Left hindlimb (tissue), 1 donor: ENCODE measurements around the gene RNF141.

Source experiments
- DNase-seq: peaks from one replicate; pipeline ENCODE4 v3.0.0-alpha.2; 2018

Gene RNF141

GRCh38 chr11:10558288-10558687 lies 17.3 kb upstream of the RNF141 start:
- no peak for DNase-seq

GRCh38 chr11:10556590-10556989 lies 15.6 kb upstream of the RNF141 start:
- no peak for DNase-seq

- no peak for DNase-seq
Observed at GRCh38 chr11:10551845-10552352, 10.9 kb upstream of the RNF141 start.

GRCh38 chr11:10551290-10551592 lies 10.3 kb upstream of the RNF141 start:
- no peak for DNase-seq

GRCh38 chr11:10550503-10551289 lies 9.7 kb upstream of the RNF141 start:
- no peak for DNase-seq

- no peak for DNase-seq
Observed at GRCh38 chr11:10544491-10545465, 3.8 kb upstream of the RNF141 start.

GRCh38 chr11:10543782-10544181 lies 2.8 kb upstream of the RNF141 start:
- no peak for DNase-seq

GRCh38 chr11:10542776-10543175 lies 1.8 kb upstream of the RNF141 start:
- no peak for DNase-seq

- no peak for DNase-seq
Observed at GRCh38 chr11:10541561-10541930, 559 bp upstream of the RNF141 start.

GRCh38 chr11:10540546-10540914 lies 457 bp downstream of the RNF141 start:
- no peak for DNase-seq

- DNase-seq: no peak
Observed at GRCh38 chr11:10539339-10539738, 1.6 kb downstream of the RNF141 start.

GRCh38 chr11:10538924-10539323 lies 2.1 kb downstream of the RNF141 start:
- DNase-seq: no peak

- DNase-seq: no peak
Observed at GRCh38 chr11:10537600-10537999, 3.4 kb downstream of the RNF141 start.

- no peak for DNase-seq
Observed at GRCh38 chr11:10534316-10534715, 6.7 kb downstream of the RNF141 start.

- DNase-seq: no peak
Observed at GRCh38 chr11:10533323-10533722, 7.7 kb downstream of the RNF141 start.

- no peak for DNase-seq
Observed at GRCh38 chr11:10532526-10532925, 8.5 kb downstream of the RNF141 start.

- no peak for DNase-seq
Observed at GRCh38 chr11:10529279-10529678, 11.7 kb downstream of the RNF141 start.

GRCh38 chr11:10528121-10528520 lies 12.9 kb downstream of the RNF141 start:
- DNase-seq: no peak

GRCh38 chr11:10526974-10527918 lies 13.7 kb downstream of the RNF141 start:
- no peak for DNase-seq

GRCh38 chr11:10524471-10524870 lies 16.5 kb downstream of the RNF141 start:
- DNase-seq: no peak

- DNase-seq: no peak
Observed at GRCh38 chr11:10522921-10523320, 18.1 kb downstream of the RNF141 start.

- DNase-seq: no peak
Observed at GRCh38 chr11:10522276-10522675, 18.7 kb downstream of the RNF141 start.

- DNase-seq: no peak
Observed at GRCh38 chr11:10520562-10520961, 20.4 kb downstream of the RNF141 start.
